Activated T-cell treated with anti-CD3 and anti-CD28 coated beads, Interleukin-2, amount 50 U/mL, for 48 hours (primary cell): ENCODE results near the gene NOP9.

Experiments
- DNase-seq, 2 experiments: peaks; one replicate each; pipeline ENCODE4 v3.0.0-alpha.2; 2020

The NOP9 gene

GRCh38 chr14:24263848-24264247 lies 35.8 kb upstream of the NOP9 start:
- no peak for DNase-seq

- no peak for DNase-seq
These were observed 35.4 kb upstream of the NOP9 start for GRCh38 chr14:24264298-24264697.

GRCh38 chr14:24266344-24267244 lies 33.1 kb upstream of the NOP9 start:
- no peak for DNase-seq

- DNase-seq, result no peak
These were observed 32.1 kb upstream of the NOP9 start for GRCh38 chr14:24267516-24267915.

GRCh38 chr14:24268225-24268624 lies 31.4 kb upstream of the NOP9 start:
- DNase-seq, result no peak

GRCh38 chr14:24269368-24269767 lies 30.3 kb upstream of the NOP9 start:
- DNase-seq, result no peak

- no peak for DNase-seq
These were observed 29.6 kb upstream of the NOP9 start for GRCh38 chr14:24269910-24270536.

GRCh38 chr14:24270537-24271133 lies 29.0 kb upstream of the NOP9 start:
- DNase-seq, result no peak

GRCh38 chr14:24271134-24271833 lies 28.4 kb upstream of the NOP9 start, which contains the start of gene RABGGTA:
RABGGTA (minus strand) TSS chr14:24271597; CDS start chr14:24271115, 482 bp downstream.
- peak; percentile 89 to 91 for DNase-seq

GRCh38 chr14:24271834-24272263 lies 27.8 kb upstream of the NOP9 start:
- DNase-seq, result no peak

GRCh38 chr14:24272467-24272866 lies 27.2 kb upstream of the NOP9 start:
- no peak for DNase-seq

GRCh38 chr14:24273422-24273998 lies 26.1 kb upstream of the NOP9 start:
- no peak for DNase-seq

- peak; percentile 61 to 67 for DNase-seq
These were observed 25.5 kb upstream of the NOP9 start for GRCh38 chr14:24274101-24274543.

- no peak for DNase-seq
These were observed 22.6 kb upstream of the NOP9 start for GRCh38 chr14:24277071-24277470.

GRCh38 chr14:24277606-24278321 lies 21.9 kb upstream of the NOP9 start:
- peak in 1 of 2 experiments; percentile 39 for DNase-seq

GRCh38 chr14:24278424-24278823 lies 21.2 kb upstream of the NOP9 start:
- no peak for DNase-seq

GRCh38 chr14:24279301-24280186 lies 20.1 kb upstream of the NOP9 start:
- DNase-seq, result peak; percentile 65 to 68

GRCh38 chr14:24280797-24281460 lies 18.7 kb upstream of the NOP9 start:
- DNase-seq, result no peak

- no peak for DNase-seq
These were observed 18.0 kb upstream of the NOP9 start for GRCh38 chr14:24281636-24282035.

GRCh38 chr14:24282736-24283135 lies 16.9 kb upstream of the NOP9 start:
- no peak for DNase-seq
